GM12801 (cell line): Measurements from ENCODE around the gene CHN1.

Experiments
- TF ChIP-seq, protein P1 (sequence below): IDR thresholded peaks from one replicate; pipeline ENCODE4 v1.5.1; 2011; ENCODE audit warnings: control low read depth; ENCODE audit not compliant: insufficient read length; ENCODE audit errors: extremely low read depth

CHN1 gene

DNA sequence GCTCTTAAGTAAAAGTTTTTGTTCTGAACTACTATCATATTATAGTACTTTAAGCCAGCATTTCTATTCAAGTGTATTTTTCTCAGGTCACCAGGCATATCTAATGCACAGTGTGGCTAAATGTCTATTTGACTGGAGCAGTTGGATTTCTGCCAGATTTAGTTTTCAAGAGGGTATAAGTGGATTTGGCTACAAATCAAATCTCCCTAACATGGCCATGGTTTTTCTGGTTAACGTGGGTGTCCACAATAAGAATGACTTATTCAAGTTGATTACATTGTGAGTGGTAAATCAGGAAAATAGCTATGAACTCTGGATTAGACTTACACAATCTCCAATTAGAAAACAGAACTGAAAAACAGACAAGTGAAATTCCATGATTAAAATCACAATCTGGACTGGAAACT is 5.7 kb upstream of the CHN1 start:
- TF ChIP-seq, protein P1, sequence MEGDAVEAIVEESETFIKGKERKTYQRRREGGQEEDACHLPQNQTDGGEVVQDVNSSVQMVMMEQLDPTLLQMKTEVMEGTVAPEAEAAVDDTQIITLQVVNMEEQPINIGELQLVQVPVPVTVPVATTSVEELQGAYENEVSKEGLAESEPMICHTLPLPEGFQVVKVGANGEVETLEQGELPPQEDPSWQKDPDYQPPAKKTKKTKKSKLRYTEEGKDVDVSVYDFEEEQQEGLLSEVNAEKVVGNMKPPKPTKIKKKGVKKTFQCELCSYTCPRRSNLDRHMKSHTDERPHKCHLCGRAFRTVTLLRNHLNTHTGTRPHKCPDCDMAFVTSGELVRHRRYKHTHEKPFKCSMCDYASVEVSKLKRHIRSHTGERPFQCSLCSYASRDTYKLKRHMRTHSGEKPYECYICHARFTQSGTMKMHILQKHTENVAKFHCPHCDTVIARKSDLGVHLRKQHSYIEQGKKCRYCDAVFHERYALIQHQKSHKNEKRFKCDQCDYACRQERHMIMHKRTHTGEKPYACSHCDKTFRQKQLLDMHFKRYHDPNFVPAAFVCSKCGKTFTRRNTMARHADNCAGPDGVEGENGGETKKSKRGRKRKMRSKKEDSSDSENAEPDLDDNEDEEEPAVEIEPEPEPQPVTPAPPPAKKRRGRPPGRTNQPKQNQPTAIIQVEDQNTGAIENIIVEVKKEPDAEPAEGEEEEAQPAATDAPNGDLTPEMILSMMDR = no peak

DNA sequence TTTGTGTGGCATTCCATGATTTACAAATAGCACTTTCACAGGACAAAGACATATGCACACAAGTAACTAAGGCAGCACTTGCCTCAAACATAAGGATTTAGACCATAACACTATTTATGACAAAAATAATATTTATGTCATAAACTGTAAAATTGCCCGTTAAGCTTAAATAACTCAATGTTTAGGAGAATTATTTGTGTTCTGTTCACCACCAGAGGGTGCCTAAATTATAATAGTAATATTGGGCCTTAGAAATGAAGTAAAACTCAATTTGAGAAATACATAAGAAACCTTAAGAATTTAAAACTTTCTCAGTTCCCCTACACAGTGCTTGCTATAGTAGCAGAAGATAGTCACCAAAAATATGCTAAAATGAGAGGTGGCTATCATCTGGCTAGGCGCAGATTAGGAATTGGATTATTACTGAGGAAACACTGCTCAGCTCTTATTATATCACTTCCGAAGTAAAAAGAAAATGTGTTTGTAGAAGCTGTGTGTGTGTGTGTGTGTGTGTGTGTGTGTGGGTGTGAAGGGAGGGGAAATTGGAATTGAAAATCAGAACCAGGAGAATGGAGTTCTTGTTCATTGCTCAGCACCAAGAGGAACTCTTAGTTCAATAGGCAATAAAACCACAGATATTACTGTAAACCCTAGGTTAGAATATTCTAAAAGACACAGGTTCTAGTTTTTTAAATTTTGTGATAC is 4.9 kb upstream of the CHN1 start:
- TF ChIP-seq, protein P1 = no peak

DNA sequence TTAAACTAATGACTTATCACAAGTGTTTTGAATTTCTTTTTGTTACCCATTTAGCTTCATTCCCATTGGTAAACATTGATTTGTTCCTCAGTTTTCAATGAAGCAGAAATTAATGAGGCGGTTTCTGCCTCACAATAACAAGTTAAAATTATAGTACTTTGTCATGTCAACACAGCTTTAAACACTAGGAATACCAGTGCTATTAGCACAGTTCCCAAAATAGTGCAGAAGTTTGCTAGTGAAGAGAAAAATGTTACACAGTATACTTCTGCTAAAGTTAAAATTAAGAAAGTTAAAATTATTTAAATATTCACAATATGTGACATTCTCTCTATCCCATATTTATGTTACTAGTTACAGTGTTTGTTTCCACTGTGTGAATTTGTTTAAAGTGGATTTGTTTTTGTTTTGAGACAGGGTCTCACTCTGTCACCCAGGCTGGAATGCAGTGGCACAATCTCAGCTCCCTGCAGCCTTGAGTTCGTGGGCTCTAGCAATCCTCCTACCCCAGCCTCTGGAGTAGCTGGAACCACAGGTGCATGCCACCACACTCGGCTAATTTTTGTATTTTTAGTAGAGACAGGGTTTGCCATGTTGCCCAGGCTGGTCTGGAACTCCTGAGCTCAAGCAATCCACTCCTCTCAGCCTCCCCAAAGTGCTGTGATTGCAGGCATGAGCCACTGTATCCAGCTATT is 3.8 kb upstream of the CHN1 start:
- TF ChIP-seq, protein P1 = no peak

DNA sequence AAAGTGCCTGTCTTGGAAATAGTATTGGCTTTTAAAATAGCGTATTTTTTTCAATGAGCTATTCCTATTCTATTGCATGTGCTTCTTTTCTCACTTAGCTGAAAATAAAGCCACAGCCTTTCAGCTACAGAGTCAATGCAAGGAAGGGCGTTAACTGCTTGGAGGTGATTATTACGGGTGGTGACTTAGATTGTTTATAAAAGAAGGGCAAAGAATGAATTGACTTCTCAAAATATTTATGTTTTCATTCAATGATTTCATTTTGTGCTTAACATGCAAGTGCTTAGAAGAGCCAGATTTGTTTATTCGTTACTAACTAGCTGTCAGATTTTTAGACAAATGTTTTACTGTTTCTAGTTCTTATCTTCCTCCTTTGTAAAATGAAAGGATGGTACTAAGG is 2.8 kb upstream of the CHN1 start:
- TF ChIP-seq, protein P1 = no peak

DNA sequence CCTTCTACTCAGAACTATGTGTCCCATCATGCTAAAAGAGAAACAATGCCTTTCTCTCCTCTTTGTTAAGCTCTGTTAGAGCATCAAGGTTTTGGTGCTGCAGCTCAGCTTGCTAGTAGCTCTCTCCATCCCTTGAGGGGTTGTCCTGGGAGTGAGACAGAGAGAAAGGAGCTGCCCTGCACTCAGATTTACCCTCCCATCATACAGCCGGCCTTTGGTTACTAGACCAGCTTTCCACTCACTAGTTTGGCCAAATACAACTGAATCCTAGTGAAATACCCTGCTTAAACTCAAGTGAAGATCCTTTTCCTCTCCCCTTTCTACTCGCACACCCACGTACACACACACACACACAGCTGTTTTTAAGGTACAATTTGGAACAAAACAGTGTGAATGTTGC is 2.3 kb upstream of the CHN1 start:
- TF ChIP-seq, protein P1 = no peak

DNA sequence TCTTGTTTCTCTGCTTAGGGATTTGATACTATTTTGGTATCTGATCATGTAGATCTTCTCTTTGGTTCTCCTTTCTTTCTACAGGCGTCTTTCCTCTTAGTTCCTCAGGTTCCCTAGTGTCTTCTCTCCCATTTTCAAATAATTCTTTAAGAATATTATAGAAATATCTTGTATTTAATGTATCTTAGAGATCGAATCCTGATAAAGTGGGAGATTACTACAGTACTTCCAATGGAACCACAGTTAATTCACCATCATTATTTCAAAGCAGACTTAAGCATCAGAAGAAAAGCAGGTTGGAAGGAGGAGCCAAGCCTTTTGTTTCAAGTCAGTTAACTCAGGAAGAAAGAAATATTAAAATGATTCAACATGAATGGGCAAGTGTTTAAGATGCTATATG is 1.1 kb upstream of the CHN1 start:
- TF ChIP-seq, protein P1 = no peak

DNA sequence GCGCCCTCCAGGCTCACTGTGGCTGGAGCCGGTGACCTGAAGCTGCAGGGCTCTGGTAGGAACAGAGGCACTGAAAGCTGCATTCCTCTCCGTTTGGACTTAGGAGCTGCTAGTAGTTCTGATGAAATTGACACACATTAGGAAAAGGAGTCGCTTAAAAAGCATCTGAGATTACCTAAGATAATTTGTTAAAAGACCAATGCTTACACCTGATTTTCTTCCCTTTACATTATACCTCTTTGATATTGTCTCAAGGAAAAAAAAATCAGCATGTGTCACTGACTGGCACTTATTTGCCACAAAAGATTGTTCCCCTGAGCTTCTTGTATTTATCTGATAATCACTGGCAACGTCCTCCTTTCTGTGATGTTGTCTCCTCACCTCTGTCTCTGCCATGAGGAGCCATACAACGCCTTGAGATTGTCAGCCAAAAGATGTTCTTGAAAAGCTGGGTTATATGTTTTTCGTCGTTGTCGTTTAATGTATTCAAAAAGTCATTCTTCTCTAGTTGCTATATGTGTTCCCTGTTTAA is 618 bp upstream of the CHN1 start:
- TF ChIP-seq, protein P1 = no peak
